ENCODE measurements around the gene RGP1. TPM values are rescaled to one million over a fixed set of nuclear protein-coding genes. Genes with fewer than 3 reads are reported as not detected.

The RGP1 gene
- total RNA-seq, 2 donors from 2014 or later = 21.3 to 25.7 TPM

DNA sequence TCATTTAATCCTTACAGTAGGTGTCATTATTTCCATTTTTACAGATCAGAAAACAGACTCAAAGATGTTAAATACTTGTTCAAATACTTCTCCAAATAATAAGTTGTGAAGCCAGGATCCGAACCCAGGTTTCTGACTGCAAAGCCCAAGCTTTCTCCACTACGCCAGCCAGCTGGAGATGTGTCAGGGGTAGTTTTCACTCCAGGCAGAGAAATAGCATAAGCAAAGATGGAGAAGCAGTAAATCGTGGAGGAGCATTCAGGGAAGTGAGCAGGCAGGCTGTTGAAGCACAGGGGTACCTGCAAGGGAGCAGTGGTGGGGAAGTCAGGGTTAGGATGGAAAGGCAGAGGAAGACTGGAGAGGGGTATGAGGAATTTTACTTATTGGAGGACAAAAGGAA is 20.0 kb upstream of the RGP1 start:
- TF ChIP-seq, protein P1, sequence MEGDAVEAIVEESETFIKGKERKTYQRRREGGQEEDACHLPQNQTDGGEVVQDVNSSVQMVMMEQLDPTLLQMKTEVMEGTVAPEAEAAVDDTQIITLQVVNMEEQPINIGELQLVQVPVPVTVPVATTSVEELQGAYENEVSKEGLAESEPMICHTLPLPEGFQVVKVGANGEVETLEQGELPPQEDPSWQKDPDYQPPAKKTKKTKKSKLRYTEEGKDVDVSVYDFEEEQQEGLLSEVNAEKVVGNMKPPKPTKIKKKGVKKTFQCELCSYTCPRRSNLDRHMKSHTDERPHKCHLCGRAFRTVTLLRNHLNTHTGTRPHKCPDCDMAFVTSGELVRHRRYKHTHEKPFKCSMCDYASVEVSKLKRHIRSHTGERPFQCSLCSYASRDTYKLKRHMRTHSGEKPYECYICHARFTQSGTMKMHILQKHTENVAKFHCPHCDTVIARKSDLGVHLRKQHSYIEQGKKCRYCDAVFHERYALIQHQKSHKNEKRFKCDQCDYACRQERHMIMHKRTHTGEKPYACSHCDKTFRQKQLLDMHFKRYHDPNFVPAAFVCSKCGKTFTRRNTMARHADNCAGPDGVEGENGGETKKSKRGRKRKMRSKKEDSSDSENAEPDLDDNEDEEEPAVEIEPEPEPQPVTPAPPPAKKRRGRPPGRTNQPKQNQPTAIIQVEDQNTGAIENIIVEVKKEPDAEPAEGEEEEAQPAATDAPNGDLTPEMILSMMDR (IDR thresholded peaks at IDR 0.05) = no peak
- DNase-seq (ENCODE audit: low spot score) = no peak
- H3K4me1 ChIP-seq = peaks cover 0 to 73% of the 10 kb centered on the region in 2 donors

DNA sequence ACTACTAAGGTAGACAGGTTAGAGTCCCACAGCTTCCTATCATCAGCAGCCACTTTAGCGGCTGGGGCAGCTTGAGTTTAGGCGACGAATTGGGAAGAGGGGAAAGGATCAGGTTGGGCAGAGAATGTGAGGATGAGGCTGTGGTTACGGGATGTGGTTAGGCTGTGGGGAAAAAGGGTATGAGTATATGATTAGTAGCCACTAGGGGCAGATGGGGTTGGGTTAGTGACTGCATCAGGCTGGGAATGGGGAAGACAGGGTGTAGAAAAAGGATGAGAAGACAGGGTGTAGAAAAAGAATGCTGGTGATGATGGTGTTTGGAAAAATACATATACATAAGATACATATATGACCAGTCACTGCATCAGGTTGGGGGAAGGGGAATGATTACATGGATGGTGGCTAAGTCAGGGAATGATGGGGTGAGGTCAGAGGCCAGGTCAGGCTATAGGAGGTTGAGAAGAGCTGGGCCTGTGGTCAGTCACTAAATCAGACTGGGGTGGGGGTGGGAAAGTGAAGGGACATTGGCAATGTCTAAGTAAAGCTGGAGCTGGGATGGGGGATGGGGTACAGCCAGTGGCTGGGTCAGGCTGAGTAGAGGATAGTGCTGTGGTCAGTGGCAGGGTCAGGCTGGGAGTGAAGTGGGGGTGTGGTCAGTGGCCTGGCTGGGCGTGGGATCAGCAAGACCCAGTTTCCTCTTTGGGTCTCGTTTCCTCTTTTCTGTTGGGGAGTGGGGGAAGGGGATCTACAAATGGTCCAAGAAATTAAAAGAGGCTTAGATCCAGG is 19.2 kb upstream of the RGP1 start:
- Histone ChIP-seq H3K4me1 (peaks cover 0 to 73% of the 10 kb centered on the region in 2 donors), H3K36me3 (peaks cover 17% of the 10 kb centered on the region), H3K27me3 (no peaks in the 10 kb centered on the region), H3K4me3 (peak overlapping the region; percentile 78 to 97), H3K9me3 (no peaks in the 10 kb centered on the region), H3K27ac (peak overlapping the region; percentile 96 to 98)
- DNase-seq (ENCODE audit: low spot score) = peak; percentile 74
- TF ChIP-seq, protein P1 (IDR thresholded peaks at IDR 0.05) = peak; percentile 17 to 65

More for the DNA sequence above, 20.0 kb upstream of the RGP1 start:
- peak overlapping the region; percentile 78 to 97 for H3K4me3 ChIP-seq
- H3K9me3 ChIP-seq = no peaks in the 10 kb centered on the region
- H3K27ac ChIP-seq = peak overlapping the region; percentile 96 to 98
- H3K36me3 ChIP-seq = peaks cover 20% of the 10 kb centered on the region
- H3K27me3 ChIP-seq = no peaks in the 10 kb centered on the region

DNA sequence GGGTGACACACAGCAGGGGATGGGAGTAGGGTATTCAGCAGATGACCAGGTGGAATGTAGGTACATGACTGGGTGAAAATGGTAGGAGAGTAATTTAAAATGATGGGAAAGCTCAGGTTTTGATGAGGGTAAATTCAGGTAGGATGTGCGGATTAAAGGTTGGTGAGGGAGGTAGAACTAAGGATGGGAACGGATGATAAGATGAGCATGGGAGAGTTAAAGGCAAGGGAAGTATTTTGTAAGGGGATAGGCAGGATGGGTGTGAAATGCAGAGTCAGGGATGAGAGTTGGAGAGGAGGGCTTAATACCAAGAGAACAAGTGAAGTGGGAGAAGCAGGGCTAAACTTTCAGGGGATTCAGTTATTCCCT is 18.6 kb upstream of the RGP1 start:
- Histone ChIP-seq H3K36me3 (peaks cover 17% of the 10 kb centered on the region), H3K4me3 (peak overlapping the region; percentile 78 to 97), H3K27ac (peak overlapping the region; percentile 96 to 98), H3K4me1 (peaks cover 0 to 73% of the 10 kb centered on the region in 2 donors), H3K9me3 (no peaks in the 10 kb centered on the region), H3K27me3 (no peaks in the 10 kb centered on the region)
- TF ChIP-seq, protein P1 (IDR thresholded peaks at IDR 0.05) = no peak
- no peak for DNase-seq (ENCODE audit: low spot score)

DNA sequence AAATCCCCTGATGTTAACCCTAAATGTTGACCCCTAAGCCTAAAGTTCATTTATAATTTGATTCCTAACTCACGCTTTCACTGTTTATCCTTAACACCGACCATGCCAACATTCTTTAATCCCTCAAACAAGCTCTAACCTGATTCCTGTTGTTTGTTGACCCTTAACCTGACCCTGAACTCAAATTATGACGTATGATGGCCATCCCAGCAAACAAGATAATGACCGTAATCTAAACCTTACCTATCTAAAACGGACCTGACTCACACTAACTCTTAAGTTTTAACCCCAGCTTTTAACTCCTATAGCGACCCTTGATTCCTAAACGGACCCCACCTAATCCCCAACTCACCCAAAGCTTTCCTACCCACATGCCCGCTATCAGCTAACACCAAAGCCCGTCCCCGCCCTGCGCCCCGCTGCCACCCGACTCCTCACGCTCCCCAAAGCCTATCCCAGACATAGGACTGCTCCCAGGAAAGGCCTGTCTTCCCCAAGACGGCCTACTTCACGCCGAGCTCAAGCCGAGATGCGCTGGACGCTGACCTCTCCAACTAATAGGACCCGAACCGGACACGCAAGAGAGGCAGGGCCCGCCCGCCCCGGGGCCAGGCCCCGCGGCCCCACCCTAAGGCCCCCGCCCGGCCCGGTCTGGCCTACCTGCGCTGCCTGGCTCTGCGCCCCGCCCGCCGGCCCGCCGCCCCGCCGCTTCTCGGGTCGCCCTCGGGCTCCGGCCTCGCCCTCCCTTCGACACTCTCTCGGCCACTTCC is 17.5 kb upstream of the RGP1 start:
- H3K27me3 ChIP-seq = no peaks in the 10 kb centered on the region
- H3K4me3 ChIP-seq = peak overlapping the region; percentile 78 to 97
- no peaks in the 10 kb centered on the region for H3K9me3 ChIP-seq
- H3K36me3 ChIP-seq = peaks cover 22% of the 10 kb centered on the region
- DNase-seq (ENCODE audit: low spot score) = peak; percentile 72
- peaks cover 0 to 61% of the 10 kb centered on the region in 2 donors for H3K4me1 ChIP-seq
- TF ChIP-seq, protein P1 (IDR thresholded peaks at IDR 0.05) = no peak
- H3K27ac ChIP-seq = peak overlapping the region; percentile 96 to 98

DNA sequence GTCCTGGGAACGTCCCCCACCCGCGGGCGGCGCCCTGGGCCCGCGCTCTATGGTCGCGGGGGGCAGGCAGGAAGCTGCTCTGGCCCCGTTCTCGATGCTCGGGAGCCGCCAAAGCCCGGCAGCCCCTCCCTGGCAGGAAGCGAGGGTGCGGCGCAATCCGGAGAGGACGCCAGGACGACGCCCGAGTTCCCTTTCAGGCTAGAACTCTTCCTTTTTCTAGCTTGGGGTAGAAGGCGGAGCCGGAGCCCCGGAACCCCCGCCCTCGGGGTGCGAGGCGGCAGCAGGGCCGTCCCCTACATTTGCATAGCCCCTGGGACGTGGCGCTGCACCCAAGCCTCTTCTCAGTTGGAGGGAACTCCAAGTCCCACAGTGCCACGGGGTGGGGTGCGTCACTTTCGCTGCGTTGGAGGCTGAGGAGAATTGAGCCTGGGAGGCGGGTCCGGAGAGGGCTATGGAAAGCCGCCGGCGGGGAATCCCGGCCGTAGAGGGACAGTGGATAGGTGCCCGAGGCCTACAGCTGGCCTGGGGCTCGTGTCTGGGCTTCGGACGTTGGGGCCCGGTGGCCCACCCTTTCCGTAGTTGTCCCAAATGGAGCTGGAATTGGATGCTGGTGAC is 16.8 kb upstream of the RGP1 start, which contains the start of the genes CREB3 and TLN1:
TSS of gene CREB3 (plus strand) at position 482 of the 615 bp plus-strand sequence. CDS start at position 589, 107 bp downstream.
TSS of gene TLN1 (minus strand) at position 11 of the 615 bp plus-strand sequence. CDS start 6,501 bp downstream, outside the sequence.
- peaks cover 29% of the 10 kb centered on the region for H3K36me3 ChIP-seq
- TF ChIP-seq, protein P1 (IDR thresholded peaks at IDR 0.05) = no peak
- peak within 1 kb of the TSS; percentile 96 to 98 for H3K27ac ChIP-seq
- no peaks in the 10 kb centered on the region for H3K9me3 ChIP-seq
- no peaks in the 10 kb centered on the region for H3K27me3 ChIP-seq
- peak; percentile 99 for DNase-seq (ENCODE audit: low spot score)
- peaks cover 0 to 54% of the 10 kb centered on the region in 2 donors for H3K4me1 ChIP-seq
- peak within 1 kb of the TSS; percentile 78 to 97 for H3K4me3 ChIP-seq

Data from right atrium auricular region (tissue), 2 donors.